NCI-H1436 treated with DMSO at 0.1 percent for 48 hours (cell line): ENCODE results near the gene NDUFAF4.

Experiments
- DNase-seq: peaks from one replicate; lab custom pipeline; 2025; lab: John Stamatoyannopoulos, UW

The NDUFAF4 gene

DNA sequence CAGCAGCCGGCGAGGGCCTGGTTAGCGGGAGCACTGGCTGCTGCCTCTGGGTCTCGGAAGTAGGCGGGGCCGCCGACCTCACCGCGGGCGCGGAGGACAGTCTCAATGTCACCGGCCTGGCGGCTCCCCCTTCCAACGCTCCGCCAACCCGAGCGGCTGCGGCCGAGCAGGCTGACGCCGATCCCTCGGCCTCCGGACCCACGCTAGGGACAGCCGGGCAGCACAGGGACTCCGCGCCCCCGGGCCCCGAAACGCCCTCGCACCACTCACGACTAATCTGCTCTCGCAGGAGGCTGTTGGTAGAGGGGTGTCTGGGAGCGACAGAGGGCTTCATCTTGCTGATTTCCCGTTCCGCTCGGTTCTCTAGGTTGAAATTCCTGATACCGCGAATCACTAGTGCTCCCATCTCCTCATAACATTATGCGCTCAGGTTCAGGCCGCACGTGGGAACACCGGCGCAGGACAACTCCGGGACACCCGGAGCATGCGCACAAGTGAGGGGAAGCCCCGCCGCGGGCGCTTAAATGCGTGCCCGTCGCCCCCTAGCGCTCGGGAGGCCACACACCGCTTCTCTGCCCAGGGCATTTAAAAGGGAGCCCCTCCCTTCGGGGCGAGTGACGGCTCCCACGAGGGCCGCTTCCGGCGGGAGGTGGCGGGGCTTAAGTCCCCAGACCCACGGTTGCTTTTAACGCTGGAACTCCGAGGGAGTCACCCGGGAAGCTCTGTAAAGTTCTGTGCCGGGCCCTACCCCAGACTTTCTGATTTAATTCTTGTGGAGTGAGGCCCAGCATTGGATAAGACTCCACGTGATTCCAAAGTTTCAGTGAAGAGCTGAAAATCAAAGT lies at the start of gene NDUFAF4:
NDUFAF4 (minus strand) TSS at position 496 of the 845 bp plus-strand sequence; CDS start at position 406, 90 bp downstream.
- DNase-seq, result peak; percentile 78

DNA sequence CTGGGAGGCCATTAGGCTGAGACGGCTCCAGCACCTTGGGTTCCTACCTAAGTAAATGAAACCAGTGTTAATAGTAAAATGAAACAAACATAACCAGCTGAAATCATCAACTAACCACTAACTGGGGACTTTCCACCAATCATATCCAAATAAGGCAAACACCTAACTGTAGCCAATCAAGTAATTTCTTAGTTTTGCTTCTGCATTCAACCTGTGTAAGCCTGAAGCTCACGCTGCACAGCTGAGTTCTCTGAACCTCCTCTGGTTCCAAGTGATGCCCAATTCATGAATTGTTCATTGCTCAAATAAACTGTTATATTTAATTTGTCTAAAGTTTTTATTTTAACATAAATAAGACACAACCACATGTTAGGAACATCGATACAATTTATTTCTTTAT lies 49.4 kb upstream of the NDUFAF4 start:
- no peak for DNase-seq

DNA sequence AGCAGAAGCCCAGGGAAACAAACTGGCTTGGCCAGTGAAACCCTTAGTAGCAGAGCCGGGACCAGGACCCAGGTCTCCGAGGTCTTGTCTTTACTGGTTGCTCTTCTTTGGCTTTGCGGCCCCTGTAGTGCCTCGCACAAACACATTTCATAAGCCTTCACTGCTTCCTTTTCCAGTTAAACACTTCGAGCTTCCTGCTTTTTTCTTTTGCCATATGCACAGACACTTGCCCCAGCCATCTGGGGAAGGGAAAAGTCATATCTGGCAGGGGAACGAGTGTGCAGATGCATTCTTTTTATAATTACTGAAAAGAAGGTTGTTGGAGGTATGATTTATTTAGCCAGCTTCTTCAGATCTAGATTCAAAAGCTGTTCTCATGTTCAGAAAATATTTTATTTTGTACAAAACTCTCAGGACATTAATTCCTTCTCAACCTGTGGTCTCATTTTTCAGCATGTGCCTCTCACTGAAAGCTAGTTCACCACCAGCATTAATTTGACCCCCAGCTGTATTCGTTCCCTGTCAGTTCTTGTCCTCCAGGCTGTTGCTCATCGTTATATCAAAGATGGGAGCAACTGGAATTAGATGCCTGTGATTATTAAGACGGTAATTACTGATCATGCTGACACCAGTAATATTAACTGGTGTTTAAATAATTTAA lies 46.0 kb upstream of the NDUFAF4 start:
- no peak for DNase-seq

DNA sequence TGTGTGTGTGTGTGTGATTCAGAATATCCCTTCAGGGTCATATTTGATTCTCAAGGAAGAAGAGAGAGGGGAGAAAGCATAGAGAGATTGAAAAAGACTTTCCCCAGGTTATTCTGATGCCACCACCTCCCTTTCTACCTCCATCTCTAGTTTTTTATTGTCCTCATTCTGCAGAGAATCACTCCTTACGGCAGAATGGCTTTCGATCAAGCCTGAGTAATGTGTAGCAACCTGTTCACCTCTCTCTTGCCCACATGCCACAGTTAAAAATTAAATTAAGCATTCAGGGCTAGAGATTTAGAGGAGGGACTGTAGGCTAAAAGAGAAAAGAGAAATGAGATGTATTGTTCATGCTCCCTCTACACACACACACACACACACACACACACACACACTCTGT lies 45.0 kb upstream of the NDUFAF4 start:
- DNase-seq, result no peak

DNA sequence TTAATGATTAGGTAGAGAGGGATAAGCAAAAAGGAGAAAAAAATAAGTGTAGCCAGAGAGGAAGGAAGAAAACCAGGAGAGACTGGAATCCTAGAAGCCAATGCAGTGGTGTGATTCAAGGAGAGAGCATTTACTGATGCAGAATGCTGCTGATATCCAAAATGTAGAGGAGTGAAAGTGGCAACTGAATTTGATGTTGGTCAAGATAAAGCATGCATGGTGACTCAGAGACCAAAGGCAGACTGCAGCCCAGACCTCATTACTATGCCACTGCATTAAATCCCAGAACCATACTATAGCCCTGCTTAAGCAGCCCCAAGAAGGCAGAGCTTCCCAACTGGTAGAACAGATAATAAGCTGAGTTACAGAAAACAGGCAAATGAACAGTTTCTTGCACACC lies 42.6 kb upstream of the NDUFAF4 start:
- no peak for DNase-seq

DNA sequence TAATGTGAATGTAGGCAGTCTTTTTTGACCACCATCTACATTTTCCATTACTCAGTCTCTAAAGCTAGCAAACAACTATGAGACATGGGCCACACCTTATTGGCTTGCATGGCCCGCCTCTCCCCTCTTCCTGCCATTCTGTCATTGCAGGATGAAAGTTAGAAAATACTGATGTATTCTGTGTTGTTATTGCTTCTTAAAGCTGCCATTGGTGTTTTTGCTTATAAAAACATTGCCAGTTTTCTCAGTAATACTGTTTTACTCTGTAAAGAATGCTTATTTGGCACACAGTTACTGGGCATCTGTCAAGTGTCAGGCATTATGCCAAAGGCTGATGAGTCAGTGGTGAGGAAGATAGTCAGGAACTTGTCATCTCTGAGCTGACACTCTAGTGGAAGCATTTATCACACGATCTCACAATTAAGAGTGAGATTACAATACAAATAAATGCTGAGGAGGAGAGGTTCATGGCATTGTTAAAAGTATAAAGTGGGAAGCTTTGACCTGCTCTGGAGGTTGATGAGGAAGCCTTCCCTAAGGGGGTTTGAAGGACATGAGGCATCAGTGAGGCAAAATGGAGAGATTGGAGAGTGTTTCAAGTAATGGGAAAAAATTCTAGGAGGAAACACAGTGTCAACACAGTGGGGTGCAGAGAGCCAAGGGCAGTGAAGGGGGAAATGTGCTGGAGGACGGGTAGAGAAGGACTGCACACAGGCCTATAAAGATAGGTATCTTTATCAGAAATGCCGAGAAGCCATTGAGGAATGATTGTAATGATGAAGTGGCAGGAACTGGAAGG lies 41.5 kb upstream of the NDUFAF4 start:
- DNase-seq, result no peak

DNA sequence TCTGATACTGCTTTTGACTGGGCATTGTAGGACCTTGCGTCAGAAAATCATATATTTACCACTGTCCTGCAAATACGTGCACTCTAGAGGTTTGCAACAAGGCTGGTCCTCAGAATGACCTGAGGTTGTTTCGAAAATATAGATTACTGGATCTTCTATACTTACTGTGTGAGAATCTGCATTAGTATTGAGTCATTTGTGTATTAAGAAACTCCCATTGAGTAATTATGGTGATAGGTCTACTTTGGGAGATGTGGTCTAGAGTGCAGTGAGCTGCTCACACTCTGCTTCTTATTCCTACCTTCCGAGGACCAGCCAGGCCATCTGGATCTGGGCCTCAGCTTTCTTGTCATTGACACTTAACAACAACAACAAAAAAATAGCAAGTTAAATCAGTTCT lies 36.4 kb upstream of the NDUFAF4 start:
- no peak for DNase-seq

DNA sequence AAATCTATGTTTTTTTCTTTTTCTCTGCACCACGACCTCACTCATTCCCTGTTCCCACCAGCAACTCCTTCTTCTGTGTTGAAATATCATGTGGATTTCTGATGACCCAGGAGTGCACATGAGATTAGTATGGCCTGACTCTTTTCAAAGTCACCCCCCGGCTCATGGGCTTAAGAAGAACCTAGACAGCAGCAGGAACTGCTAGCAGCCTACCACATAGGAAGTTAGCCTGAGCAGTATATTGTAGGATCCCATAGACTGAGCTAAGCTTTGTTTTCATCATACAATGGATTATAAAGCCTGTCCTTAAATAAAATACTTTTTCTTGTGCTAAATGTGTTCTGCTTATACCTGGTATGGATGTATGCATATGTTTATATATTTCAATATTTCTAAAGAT lies 33.5 kb upstream of the NDUFAF4 start:
- no peak for DNase-seq

DNA sequence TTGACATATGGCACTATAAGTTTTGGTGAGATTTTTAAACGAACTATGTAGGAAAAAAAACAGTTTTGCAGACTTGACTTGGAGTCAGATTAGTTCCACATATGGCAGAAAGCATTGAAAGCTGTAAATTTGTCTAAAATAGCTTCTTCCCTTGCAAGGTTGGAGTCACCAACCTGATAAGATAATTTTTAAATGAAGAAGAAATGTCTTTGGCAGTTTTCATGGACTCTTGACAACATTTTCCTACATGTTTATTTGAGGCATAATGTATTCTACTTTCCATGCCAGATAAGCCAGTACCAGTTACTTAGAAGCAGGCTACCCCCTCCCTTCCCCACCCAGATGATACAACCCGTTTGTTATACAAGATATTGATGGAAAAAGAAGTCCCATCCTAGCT lies 32.0 kb upstream of the NDUFAF4 start:
- DNase-seq, result no peak

DNA sequence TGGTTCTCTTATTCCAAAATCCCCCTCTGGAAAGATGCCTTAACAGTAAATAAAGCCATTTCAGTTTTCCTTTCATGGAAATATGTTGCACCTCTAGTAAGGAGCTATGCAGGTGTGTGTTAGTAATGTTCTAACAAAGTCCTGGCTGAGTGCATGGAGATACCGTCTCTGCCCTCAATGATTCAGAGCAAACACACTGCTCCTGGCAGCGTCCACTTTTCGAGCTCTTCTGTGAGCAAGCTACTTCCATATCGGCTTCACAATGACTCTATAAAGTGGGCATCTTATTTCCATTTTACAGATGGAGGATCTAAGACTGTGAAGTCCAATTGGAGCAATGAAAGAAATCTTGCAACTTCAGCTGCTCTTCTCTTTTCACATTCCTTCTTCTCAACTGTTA lies 30.0 kb upstream of the NDUFAF4 start:
- no peak for DNase-seq

DNA sequence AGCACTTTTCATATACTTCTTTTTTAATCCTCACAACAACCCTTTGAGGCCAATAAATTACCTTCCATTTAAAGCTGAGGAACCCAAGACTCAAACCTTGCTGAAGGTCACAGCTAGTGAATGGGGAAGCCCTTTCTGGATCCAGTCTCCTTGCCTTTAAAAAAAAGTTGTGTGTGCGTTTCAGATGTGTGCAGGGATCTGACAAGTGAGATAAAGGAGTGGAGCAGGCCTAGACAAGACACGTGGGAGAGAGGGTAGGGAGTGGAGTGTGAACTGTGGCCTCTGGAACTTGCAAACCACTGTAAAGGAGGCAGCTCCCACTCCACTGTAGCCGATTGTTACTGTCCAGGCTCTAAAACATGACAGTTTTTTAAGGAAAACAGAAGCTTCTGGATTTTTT lies 28.7 kb upstream of the NDUFAF4 start:
- no peak for DNase-seq

DNA sequence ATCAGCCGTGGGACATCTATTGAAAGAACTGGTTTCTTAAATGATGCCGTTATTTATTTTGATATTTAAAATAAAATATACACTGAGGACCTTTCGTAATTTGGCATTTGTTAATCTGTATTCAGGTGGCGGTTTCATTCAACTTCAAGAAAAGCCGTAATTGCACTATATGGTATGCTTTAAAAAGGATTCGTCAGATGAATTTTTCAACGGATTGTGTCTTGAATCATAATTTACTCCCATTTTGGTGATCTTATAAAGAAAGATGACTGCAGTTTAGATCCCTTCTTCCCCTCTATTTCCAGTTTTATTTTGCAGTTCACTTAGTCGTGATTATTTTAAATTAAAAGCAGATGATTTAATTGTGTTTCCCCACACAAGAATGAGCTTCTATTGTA lies 27.6 kb upstream of the NDUFAF4 start:
- no peak for DNase-seq

DNA sequence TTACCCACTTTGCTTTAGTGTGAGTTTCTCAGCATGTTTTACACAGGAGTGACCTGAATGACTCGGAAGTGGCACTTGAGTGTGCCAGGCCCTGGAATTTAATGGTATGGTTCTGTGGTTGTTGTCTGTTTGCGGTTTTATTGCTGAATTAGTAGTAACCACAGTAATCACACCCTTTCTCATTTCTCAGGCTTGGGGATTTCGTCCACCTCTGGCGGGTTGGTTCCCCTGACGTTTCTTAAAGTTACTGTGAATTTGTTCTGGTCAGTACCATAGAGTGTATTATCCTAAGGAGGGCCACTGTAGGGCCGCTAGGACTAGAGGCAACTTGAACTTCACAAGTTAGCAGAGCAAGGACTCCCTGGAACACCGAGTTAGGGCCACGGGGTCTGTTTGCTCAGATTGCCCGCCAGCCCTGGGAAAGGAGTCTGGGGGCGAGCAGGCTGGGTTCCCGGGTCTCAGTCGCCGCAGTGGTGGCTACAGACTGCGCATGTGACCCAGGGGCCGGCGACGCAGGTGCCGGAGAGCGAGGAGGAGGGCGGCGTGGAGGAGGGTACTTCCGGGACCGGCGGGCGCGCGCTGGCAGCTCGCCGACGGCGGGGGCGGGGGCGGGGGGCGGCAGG lies 26.3 kb upstream of the NDUFAF4 start:
- DNase-seq, result no peak

DNA sequence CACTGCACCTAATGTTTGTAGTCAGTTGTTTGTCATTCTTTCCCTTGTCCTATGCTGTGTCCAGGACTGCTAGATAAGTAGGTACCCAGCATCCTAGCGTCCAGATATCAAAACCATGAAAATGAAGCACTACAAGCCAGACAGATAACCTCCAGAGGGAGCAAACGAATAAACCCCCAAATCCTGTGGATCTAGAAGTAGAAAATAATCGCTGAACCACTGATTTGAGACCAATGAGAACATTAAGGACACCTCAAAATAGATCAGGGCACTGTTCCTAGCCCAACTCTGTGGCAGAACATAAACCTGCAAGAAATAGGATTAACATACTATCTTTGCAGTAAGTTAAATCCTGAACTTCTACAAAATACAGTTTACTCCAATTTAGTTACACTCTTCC lies 25.7 kb upstream of the NDUFAF4 start:
- no peak for DNase-seq

DNA sequence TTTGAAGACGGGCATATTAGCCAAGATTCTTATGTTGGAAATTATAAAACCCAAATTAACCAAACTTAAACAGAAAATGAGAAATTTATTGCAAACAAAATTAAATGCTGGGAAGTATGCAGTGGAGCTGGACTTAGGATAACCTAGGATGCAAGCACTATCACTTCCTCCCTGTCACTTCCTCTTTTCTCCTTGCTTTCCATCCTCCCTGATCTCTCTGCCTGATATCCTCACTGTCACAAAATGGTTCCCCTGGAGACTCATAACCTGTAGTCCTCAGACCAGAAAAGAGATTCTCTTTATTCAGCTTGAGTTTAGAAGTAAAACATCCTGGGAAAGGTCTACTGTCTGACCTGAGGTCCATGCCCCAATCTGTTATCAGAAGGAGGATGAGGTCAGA lies 19.4 kb upstream of the NDUFAF4 start:
- DNase-seq, result no peak

DNA sequence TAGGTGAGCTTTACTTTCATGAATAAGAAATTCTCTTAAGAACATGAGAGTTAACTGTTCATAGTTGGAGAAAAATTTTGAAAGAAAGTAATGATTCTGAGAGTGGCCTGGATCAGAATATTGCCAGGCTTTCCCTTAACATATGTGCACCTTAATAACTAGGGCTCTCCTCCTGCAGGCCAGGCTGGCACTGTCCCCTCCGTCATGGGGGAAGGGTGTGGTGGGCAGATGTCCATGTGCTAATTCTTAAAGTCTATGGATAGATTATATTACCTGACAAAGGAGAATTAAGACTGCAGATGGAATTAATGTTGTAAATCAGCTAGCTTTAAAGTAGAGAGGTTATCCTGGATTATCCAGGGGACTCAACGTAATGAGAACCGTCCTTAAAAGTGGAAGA lies 15.9 kb upstream of the NDUFAF4 start:
- no peak for DNase-seq

DNA sequence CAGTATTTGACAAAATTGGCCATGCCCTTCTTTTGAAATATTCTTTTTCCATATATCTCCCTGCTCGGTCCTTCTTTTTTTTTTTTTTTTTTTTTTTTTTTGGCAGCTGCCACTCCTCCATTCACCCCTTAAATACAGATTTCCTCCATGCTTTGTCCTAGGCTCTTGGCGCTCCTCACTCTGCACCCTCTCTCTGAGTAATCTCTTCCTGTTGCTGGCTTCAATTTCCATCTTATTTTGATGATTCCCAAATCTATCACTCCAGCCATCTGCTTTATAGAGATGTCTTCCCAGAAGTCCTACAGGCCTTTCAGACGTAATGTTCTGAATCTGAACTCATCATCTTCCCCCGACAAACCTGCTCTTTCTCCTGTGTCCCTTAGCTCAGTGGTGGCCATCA lies 14.1 kb upstream of the NDUFAF4 start:
- DNase-seq, result no peak

DNA sequence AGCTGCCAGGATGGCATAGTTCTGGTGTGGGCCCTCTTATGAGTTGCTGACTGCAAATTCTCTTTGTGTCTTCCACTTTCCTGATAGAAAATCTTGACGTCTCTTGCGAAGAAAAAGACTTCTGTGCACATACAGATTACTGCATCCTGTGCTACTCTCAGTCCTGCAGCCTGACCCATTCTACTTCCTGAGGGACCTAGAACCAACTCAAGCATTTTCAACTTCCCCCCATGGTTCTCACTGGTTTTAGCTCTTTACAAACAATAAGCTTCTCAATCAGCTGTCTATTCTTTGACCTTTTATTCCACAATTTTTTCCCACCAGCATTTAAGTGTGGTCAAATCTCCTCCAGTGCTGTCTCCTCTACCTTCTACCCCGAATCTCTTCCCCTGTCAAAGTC lies 13.5 kb upstream of the NDUFAF4 start:
- no peak for DNase-seq

DNA sequence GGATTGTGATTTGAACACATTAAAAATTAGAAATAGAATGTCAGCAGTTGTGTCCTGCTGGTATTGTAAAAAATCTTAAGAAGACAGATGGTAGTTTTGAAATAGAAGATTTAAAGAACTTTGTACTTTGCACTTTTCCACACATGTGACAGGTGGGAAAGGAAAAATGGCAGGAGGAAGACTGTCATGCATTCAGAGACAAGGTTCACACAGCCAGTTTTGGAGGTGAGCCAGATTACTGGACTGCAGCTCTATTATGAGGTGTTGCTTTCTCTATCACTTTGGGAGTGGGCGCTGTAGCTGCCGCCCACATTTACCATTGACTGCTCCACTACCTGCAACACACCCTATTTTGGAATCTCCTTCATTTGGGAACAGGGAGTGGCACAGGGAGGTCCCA lies 12.1 kb upstream of the NDUFAF4 start:
- DNase-seq, result no peak

DNA sequence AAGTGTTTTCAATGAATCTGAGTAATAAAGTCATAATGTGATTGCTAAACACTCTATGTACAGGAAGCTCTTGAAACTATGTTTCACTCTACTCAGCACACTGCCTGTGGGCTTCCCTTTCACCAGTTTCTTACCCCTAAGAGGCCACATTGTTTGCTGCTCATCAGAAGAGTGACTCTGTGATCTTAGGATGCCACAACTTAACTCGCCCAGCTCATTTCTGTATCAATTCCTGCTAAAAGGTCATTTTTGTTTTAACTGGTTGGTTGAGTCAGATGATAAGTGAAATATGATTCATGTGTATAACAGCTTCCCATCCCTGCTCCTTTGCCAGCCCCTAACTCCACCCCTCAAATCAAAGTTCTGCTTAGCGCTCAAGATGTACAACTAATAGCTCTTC lies 9.8 kb upstream of the NDUFAF4 start:
- DNase-seq, result no peak

DNA sequence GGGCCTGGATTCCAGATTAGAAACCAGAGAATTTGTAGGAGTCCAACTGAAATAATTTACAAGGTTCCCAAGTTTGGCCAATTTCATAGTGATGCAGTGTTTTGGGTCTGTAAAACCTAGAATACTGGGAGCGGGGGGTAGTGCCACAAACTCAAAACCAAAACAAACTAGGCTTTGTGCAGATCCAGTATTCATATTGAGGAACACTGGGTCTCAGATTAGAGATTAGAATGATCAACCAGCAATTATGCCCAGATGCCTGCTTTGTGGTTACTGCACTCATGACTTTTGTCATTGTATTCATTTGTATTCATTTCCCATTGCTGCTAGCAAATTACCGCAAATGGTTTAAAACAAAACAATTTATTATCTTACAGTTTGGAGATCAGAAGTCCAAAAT lies 3.2 kb upstream of the NDUFAF4 start:
- DNase-seq, result no peak

DNA sequence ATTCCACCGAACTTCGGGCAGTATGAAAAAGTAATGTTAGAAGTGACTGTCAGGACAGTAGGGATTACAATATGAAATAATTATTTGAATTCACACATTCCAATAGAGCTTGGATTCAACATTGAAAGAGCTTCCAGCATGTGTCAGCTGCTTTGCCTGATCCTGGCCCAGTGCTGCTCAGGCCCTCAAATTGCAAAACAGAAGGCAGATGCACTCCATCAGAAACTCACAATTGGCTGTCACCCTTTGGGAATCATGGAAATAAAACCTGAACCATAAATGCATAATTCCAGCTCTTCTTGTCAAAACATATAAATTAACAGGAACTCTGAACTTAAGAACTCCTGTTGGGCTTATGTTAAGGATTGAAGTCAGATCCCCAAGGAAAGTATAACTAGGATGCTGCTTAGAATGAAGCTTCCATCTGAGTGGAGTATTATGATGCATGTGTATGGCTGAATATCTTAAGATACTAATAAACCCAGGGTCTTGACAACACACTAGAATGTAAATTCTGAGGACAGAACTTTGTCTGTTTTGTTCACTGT lies 1.8 kb upstream of the NDUFAF4 start:
- DNase-seq, result no peak
